Activated naive CD4-positive, alpha-beta T cell treated with Interleukin-2 at 50 U/mL for 16 hours (primary cell): Measurements from ENCODE around the gene RAD51B.

Experiments used
- DNase-seq: peaks from one replicate; pipeline ENCODE4 v3.0.0-alpha.2; 2020

Gene RAD51B

GRCh38 chr14:68547305-68548193 lies 728.0 kb downstream of the RAD51B start:
- no peak for DNase-seq

GRCh38 chr14:68548194-68549076 lies 728.9 kb downstream of the RAD51B start:
- DNase-seq = no peak

- DNase-seq = no peak
Measured at GRCh38 chr14:68550338-68550715, 730.7 kb downstream of the RAD51B start.

GRCh38 chr14:68551045-68551683 lies 731.6 kb downstream of the RAD51B start:
- no peak for DNase-seq

- no peak for DNase-seq
Measured at GRCh38 chr14:68552075-68552474, 732.5 kb downstream of the RAD51B start.

- DNase-seq = no peak
Measured at GRCh38 chr14:68552602-68553001, 733.0 kb downstream of the RAD51B start.

GRCh38 chr14:68553311-68553710 lies 733.7 kb downstream of the RAD51B start:
- DNase-seq = no peak

- DNase-seq = no peak
Measured at GRCh38 chr14:68554231-68554630, 734.7 kb downstream of the RAD51B start.

- DNase-seq = no peak
Measured at GRCh38 chr14:68556253-68556652, 736.7 kb downstream of the RAD51B start.

- DNase-seq = no peak
Measured at GRCh38 chr14:68557648-68558047, 738.1 kb downstream of the RAD51B start.

GRCh38 chr14:68558096-68558495 lies 738.5 kb downstream of the RAD51B start:
- DNase-seq = no peak

GRCh38 chr14:68559949-68560348 lies 740.4 kb downstream of the RAD51B start:
- DNase-seq = no peak

GRCh38 chr14:68561531-68562007 lies 742.0 kb downstream of the RAD51B start:
- DNase-seq = no peak

GRCh38 chr14:68562911-68563250 lies 743.3 kb downstream of the RAD51B start:
- DNase-seq = no peak

GRCh38 chr14:68563251-68564131 lies 743.9 kb downstream of the RAD51B start:
- DNase-seq = no peak

- no peak for DNase-seq
Measured at GRCh38 chr14:68564191-68564825, 744.7 kb downstream of the RAD51B start.

GRCh38 chr14:68564826-68565759 lies 745.5 kb downstream of the RAD51B start:
- peak; percentile 3 for DNase-seq

- DNase-seq = no peak
Measured at GRCh38 chr14:68566075-68566474, 746.5 kb downstream of the RAD51B start.

- DNase-seq = no peak
Measured at GRCh38 chr14:68568907-68569897, 749.6 kb downstream of the RAD51B start.
